MM.1S (cell line): Measurements from ENCODE around the gene TERB1.

Experiments
- DNase-seq: peaks from one replicate; pipeline ENCODE4 v3.0.0-alpha.2; 2015
- H2AFZ ChIP-seq: fragments of 300-600 bp; sonication (generic); 2 replicates; pipeline ENCODE4 v1.6.0; 2016; ENCODE audit warnings: antibody characterized with exemption, low read length
- H3F3A ChIP-seq: fragments of 300-600 bp; sonication (generic); 2 replicates; pipeline ENCODE4 v1.6.1; 2016; ENCODE audit warnings: mild to moderate bottlenecking, antibody characterized with exemption, low read length, moderate library complexity, mixed read lengths; ENCODE audit not compliant: insufficient read depth
- H3K27ac ChIP-seq: fragments of 300-600 bp; sonication (generic); 2 replicates; pipeline ENCODE4 v1.5.1; 2016; ENCODE audit warnings: mild to moderate bottlenecking, low read length
- H3K27me3 ChIP-seq: fragments of 300-600 bp; sonication (generic); replicated peaks from 2 replicates; pipeline ENCODE4 v1.6.0; 2016; ENCODE audit warnings: low read length; ENCODE audit not compliant: insufficient read depth
- H3K36me3 ChIP-seq: fragments of 300-600 bp; sonication (generic); replicated peaks from 2 replicates; pipeline ENCODE4 v1.6.1; 2016; ENCODE audit warnings: mild to moderate bottlenecking, low read length, mixed read lengths; ENCODE audit not compliant: insufficient read depth
- H3K4me1 ChIP-seq: fragments of 300-600 bp; sonication (generic); 2 replicates; pipeline ENCODE4 v1.6.1; 2016; ENCODE audit warnings: low read length, mixed read lengths
- H3K4me2 ChIP-seq: fragments of 300-600 bp; sonication (generic); 2 replicates; pipeline ENCODE4 v1.6.0; 2016; ENCODE audit warnings: low read depth, low read length
- H3K4me3 ChIP-seq: fragments of 300-600 bp; sonication (generic); 2 replicates; pipeline ENCODE4 v1.5.1; 2016; ENCODE audit warnings: low read length, mixed read lengths
- H3K79me2 ChIP-seq: fragments of 300-600 bp; sonication (generic); 2 replicates; pipeline ENCODE4 v1.6.1; 2016; ENCODE audit warnings: mixed run types, low read length, mixed read lengths
- H3K9ac ChIP-seq: fragments of 300-600 bp; sonication (generic); 2 replicates; pipeline ENCODE4 v1.6.1; 2016; ENCODE audit warnings: low read length, mixed read lengths
- H3K9me2 ChIP-seq: fragments of 300-600 bp; sonication (generic); replicated peaks from 2 replicates; pipeline ENCODE4 v1.6.1; 2016; ENCODE audit warnings: mild to moderate bottlenecking, low read length, mixed read lengths; ENCODE audit not compliant: insufficient read depth
- H3K9me3 ChIP-seq: fragments of 300-600 bp; sonication (generic); replicated peaks from 2 replicates; pipeline ENCODE4 v1.6.1; 2016; ENCODE audit warnings: mild to moderate bottlenecking, low read length, mixed read lengths; ENCODE audit not compliant: insufficient read depth
- H4K20me1 ChIP-seq: fragments of 300-600 bp; sonication (generic); 2 replicates; pipeline ENCODE4 v1.6.1; 2016; ENCODE audit warnings: mild to moderate bottlenecking, low read length, moderate library complexity, mixed read lengths; ENCODE audit not compliant: insufficient read depth
- CTCF ChIP-seq: fragments of 300-600 bp; sonication (generic); IDR thresholded peaks from 2 replicates; pipeline ENCODE4 v1.5.1; 2016; ENCODE audit warnings: antibody characterized with exemption, low read length, mixed read lengths
- EZH2 ChIP-seq: fragments of 300-600 bp; sonication (generic); optimal IDR thresholded peaks from 2 replicates; pipeline ENCODE3; 2017; ENCODE audit warnings: low read depth, mild to moderate bottlenecking, antibody characterized with exemption, low read length, mixed read lengths
- EZH2phosphoT487 ChIP-seq: fragments of 300-600 bp; sonication (generic); IDR thresholded peaks from 2 replicates; pipeline ENCODE4 v1.6.1; 2018; ENCODE audit warnings: antibody characterized with exemption, low read length

Gene TERB1

GRCh38 chr16:66830422-66831404, 29.3 kb upstream of the TERB1 start, which contains the start of gene NAE1:
NAE1 (minus strand) TSS chr16:66830976; CDS start chr16:66830899, 77 bp downstream.
- TF ChIP-seq EZH2 (no peak), CTCF (peak; percentile 96)
- Histone ChIP-seq H3K79me2 (peaks cover 46% of the 10 kb centered on the region), H3K27ac (peak within 1 kb of the TSS; percentile 53; the same call in 1 of the 2 replicates), H3F3A (no peaks in the 10 kb centered on the region), H2AFZ (peak within 1 kb of the TSS; percentile 93), H3K4me2 (peak within 1 kb of the TSS; percentile 71), H4K20me1 (no peaks in the 10 kb centered on the region), H3K9me3 (no peaks in the 10 kb centered on the region), H3K27me3 (no peaks in the 10 kb centered on the region), H3K4me3 (peak within 1 kb of the TSS; percentile 76), H3K36me3 (no peaks in the 10 kb centered on the region; the same call in none of the 2 replicates), H3K9ac (peak within 1 kb of the TSS; percentile 91), H3K4me1 (peaks cover 14% of the 10 kb centered on the region), H3K9me2 (no peaks in the 10 kb centered on the region)
- DNase-seq: peak; percentile 90

GRCh38 chr16:66824006-66824405, 22.6 kb upstream of the TERB1 start:
- Histone ChIP-seq H3K9me3 (no peaks in the 10 kb centered on the region), H4K20me1 (no peaks in the 10 kb centered on the region), H3K9me2 (no peaks in the 10 kb centered on the region), H3K4me3 (no peak overlapping the region), H2AFZ (no peak overlapping the region), H3K4me1 (peaks cover 8% of the 10 kb centered on the region), H3K36me3 (peaks cover 3% of the 10 kb centered on the region), H3K9ac (no peak overlapping the region), H3K79me2 (peaks cover 44% of the 10 kb centered on the region), H3F3A (no peaks in the 10 kb centered on the region), H3K27ac (no peak overlapping the region), H3K27me3 (no peaks in the 10 kb centered on the region), H3K4me2 (no peak overlapping the region)
- no peak for DNase-seq
- TF ChIP-seq CTCF (no peak), EZH2phosphoT487 (no peak), EZH2 (no peak)

- Histone ChIP-seq H3K79me2 (no peaks in the 10 kb centered on the region), H3K9me2 (no peaks in the 10 kb centered on the region), H3K27me3 (no peaks in the 10 kb centered on the region), H2AFZ (no peak overlapping the region), H3K27ac (no peak overlapping the region), H3K4me2 (no peak overlapping the region), H3K4me1 (no peaks in the 10 kb centered on the region), H3K36me3 (peaks cover 9% of the 10 kb centered on the region; the same call in 1 of the 2 replicates), H3K9ac (no peak overlapping the region), H3F3A (no peaks in the 10 kb centered on the region), H3K4me3 (no peak overlapping the region), H4K20me1 (no peaks in the 10 kb centered on the region), H3K9me3 (no peaks in the 10 kb centered on the region)
- DNase-seq: no peak
- TF ChIP-seq CTCF: no peak
- TF ChIP-seq EZH2: no peak
- TF ChIP-seq EZH2phosphoT487: no peak
Measured at GRCh38 chr16:66814734-66815133, 13.3 kb upstream of the TERB1 start.
